HG02870 (cell line): ENCODE measurements around the gene FSCN2.
"Not testable (repeated sequence)": the region's sequence is repeated elsewhere in the genome, so short reads cannot be mapped to it uniquely, and the experiment has no call there.

Source experiments
- ATAC-seq: cut with Tn5 transposase; IDR thresholded peaks from one replicate; pipeline ENCODE4 v1.9.1; 2021; ENCODE audit warnings: mild to moderate bottlenecking, moderate library complexity; ENCODE audit not compliant: unreplicated experiment

FSCN2 gene

GRCh38 chr17:81573794-81574642 is 45.8 kb downstream of the FSCN2 start:
- ATAC-seq, result no peak

DNA sequence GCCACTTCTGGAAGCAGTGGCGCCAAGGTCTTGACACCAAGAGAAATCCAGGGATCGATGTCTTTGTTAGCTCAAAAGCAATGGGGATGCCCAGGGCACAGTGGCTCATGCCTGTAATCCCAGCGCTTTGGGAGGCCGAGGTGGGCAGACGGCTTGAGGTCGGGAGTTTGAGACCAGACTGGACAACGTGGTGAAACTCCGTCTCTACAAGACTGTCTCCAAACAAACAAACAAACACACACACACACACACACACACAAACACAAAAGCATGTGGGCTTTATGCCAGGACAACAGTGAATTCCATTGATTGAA is 46.4 kb downstream of the FSCN2 start:
- no peak for ATAC-seq

GRCh38 chr17:81575836-81576235 is 47.7 kb downstream of the FSCN2 start:
- no peak for ATAC-seq

DNA sequence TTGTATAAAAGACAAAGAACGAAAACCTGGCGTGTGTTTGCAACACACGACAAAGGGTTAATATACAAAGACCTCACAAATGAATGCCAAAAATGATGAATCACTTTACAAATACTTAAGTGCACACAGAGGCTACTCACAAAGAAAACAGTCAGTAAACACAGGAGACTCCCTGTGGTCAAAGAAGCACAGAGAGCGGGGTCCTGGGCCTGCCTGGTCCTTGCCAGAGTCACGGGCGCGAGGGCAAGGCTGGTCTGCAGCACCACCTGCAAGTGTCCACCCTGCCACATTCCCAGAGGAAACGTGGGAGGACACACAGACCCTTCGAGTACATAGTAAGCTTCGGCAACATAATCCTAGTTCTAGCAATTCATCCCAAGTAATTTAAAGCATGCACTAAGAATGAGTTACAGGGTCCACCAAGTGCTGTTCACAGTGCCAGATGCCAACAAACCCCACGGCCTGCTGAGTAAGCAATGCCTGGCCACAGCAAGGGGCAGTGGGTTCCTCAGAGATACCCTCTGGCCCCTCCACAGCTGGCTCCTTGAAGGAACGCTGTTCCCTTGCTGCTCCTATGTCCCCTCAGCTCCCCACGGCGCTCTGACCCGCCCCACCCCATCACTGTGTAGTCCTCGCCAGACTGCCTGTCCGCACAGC is 48.6 kb downstream of the FSCN2 start:
- ATAC-seq, result no peak

GRCh38 chr17:81577278-81578000 is 49.3 kb downstream of the FSCN2 start:
- ATAC-seq, result no peak

GRCh38 chr17:81578038-81578441 is 49.9 kb downstream of the FSCN2 start:
- no peak for ATAC-seq

GRCh38 chr17:81578561-81579225 is 50.5 kb downstream of the FSCN2 start:
- no peak for ATAC-seq

DNA sequence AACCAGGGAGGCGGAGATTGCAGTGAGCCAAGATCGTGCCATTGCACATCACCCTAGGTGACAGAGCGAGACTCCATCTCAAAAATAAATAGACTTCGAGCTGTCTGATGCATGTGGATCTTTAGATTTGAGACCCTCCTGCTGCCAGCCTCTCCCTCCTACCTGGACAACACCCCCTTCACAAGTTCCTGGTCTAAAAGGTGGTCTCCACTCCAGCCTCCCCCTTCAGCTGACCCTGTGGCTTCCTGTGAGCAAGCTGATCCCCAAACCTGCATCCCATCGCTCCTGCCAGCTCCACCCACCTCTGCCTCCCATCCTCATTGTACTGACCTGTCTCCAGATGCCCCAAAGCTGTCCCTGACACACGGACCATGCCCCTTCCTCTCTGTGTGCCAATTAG is 51.1 kb downstream of the FSCN2 start:
- ATAC-seq, result no peak

- no peak for ATAC-seq
These were observed 51.7 kb downstream of the FSCN2 start for GRCh38 chr17:81579821-81580321.

- no peak for ATAC-seq
These were observed 52.3 kb downstream of the FSCN2 start for GRCh38 chr17:81580481-81580880.

- ATAC-seq, result no peak
These were observed 53.6 kb downstream of the FSCN2 start for GRCh38 chr17:81581758-81582157.

GRCh38 chr17:81582341-81582740 is 54.2 kb downstream of the FSCN2 start:
- ATAC-seq, result no peak

- ATAC-seq, result no peak
These were observed 54.6 kb downstream of the FSCN2 start for GRCh38 chr17:81582749-81583148.

DNA sequence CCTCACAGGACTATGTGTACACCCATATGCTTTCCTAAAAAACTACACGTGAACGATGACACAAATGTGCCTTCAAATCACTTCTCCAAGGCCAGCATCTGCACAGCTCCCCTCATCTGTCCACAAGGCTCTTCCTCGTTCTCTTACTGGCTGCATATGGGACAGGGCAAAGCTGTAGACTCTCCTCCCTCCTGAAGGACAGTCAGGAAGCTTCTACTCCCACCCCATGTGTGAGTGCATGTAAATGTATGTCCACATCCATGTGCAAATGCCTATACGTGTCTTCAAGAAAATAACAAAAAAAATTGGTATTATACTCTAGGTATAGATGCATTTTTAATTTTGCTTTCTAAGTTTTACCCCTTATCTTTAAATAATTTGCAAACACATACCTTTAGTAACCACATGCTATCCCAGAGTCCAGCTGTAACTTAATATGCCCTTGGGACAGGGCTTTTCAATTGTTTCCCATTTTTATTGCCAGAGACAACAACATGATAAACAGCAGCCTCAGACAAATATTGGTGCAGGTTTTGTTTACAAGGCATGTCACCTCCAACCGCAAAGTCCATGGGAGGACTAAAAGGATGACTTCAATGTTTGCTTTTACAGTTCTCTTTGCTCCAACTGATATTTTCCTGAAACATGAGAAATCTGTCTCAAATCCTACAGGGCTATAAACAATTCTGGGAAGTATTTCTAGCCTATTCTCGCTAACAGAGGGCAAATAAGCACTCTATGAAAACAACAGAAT is 55.6 kb downstream of the FSCN2 start:
- no peak for ATAC-seq

DNA sequence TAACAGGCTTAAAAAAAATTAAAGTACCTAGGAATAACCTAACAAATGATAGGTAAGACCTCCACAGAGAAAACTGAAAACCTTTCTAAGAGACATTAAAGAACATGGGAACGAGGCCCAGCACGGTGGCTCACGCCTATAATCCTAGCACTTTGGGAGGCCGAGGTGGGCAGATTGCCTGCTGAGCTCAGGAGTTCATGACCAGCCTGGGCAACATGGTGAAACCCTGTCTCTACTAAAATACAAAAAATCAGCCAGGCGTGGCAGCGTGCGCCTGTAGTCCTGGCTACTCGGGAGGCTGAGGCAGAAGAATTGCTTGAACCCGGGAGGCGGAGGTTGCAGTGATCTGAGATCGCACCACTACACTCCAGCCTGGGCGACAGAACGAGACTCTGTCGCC is 56.6 kb downstream of the FSCN2 start:
- ATAC-seq, result not testable (repeated sequence)

DNA sequence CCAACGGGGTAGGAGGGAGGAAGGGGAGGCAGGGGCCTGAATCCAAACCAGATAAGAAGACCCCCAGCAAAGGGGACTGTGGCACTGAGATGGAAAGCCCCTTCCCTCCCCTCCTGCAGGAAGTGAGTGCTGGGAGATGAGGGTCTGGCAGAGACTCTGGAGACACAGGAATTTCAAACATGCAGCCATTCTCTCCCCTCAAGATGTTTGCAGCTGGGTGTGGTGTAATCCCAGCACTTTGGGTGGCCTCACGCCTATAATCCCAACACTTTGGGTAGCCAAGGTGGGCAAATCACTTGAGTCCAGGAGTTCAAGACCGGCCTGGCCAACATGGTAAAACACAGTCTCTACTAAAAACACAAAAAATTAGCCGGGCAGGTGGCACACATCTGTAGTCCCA is 57.9 kb downstream of the FSCN2 start:
- ATAC-seq, result no peak
